Body of pancreas (tissue), 4 donors: Measurements from ENCODE around the gene ATP6V1F.

ENCODE experiments used
- CTCF ChIP-seq, 7 experiments: fragments of 450-650 bp in 4 of 7; fragments of 200-600 bp in 3 of 7; sonication (generic) in 3 of 7; IDR thresholded peaks; one replicate each; pipeline ENCODE4 v1.5.1; 2016 to 2019; ENCODE audit warnings: antibody characterized with exemption in 7 of 7
- POLR2A ChIP-seq, 3 donors: fragments of 450-650 bp; IDR thresholded peaks; one replicate each; pipeline ENCODE4 v1.6.1; 2016; ENCODE audit warnings: antibody characterized with exemption in 3 of 3, mild to moderate bottlenecking in 2 of 3

- TF ChIP-seq CTCF (IDR thresholded peaks at IDR 0.05) (no peak), POLR2A (IDR thresholded peaks at IDR 0.05) (no peak)
These were observed 47.2 kb downstream of the ATP6V1F start for GRCh38 chr7:128909625-128910568.
